Measurements from ENCODE around the gene RGS12. TPM values are rescaled to one million over a fixed set of nuclear protein-coding genes. Genes with fewer than 3 reads are reported as not detected.

Gene RGS12
- polyA plus RNA-seq, 1 donor (not counting 4 experiments of a cell fraction or from before 2014, with no cell fraction given), result 34.0 TPM

DNA sequence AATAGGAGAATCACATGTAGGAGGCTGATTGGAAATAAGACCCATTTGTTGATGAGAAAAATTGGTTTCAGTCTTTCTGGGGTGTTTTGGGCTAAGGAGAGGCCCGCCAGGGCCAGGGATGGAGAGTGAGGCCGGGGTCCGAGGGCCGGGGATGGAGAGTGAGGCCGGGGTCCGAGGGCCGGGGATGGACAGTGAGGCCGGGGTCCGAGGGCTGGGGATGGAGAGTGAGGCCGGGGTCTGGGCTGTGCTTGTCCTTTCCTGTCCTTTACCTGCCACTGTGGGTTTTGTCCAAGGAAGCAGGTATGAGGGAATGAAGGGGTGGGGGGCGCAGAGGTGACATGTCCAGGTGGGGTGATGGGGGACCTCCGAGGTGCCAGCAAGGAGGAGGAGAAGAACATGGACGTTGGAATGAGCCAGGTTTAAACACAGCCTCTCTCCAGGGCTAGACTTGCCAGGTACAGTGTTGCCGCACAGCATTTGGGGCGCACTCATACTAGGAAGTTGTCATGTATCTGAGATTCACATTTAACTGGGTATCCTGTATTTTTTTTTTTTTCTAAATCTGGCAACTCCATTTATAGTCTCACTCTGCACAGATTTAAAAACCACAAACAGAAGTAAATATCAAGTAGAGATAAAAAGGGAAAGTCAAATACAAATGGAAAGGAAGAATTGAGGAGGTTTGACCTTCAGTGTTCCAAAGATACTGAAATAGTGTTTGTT is 8.8 kb downstream of the RGS12 start:
- H3K27ac ChIP-seq (ENCODE audit: control insufficient read depth, insufficient read depth, low read length), result no peak overlapping the region
- no peak for DNase-seq (ENCODE audit: low read depth, low spot score)
- no peaks in the 10 kb centered on the region for H3K4me1 ChIP-seq (ENCODE audit: control insufficient read depth, extremely low read depth, insufficient read depth, low read length)
- FAIRE-seq, result no peak
- H3K4me3 ChIP-seq (ENCODE audit: control insufficient read depth in 2 of 3, extremely low read depth in 1 of 3, insufficient read depth in 2 of 3, low read depth in 1 of 3, low read length in 3 of 3), result no peak overlapping the region
- H3K9me1 ChIP-seq (ENCODE audit: control insufficient read depth, extremely low read depth, insufficient read depth, low read length), result no peaks in the 10 kb centered on the region
- H3K79me2 ChIP-seq (ENCODE audit: control insufficient read depth, insufficient read depth, low read length), result no peaks in the 10 kb centered on the region
- H3K9me3 ChIP-seq (ENCODE audit: control insufficient read depth, low read depth, low read length), result no peaks in the 10 kb centered on the region
- no peak overlapping the region for H3K9ac ChIP-seq (ENCODE audit: control insufficient read depth, extremely low read depth, insufficient read depth, low read length)
- H3K27me3 ChIP-seq (ENCODE audit: control insufficient read depth, extremely low read depth, insufficient read depth, low read length), result peaks cover 21% of the 10 kb centered on the region
- H3K4me2 ChIP-seq (ENCODE audit: control insufficient read depth, extremely low read depth, insufficient read depth, low read depth, low read length), result no peak overlapping the region
- H4K20me1 ChIP-seq (ENCODE audit: control insufficient read depth, extremely low read depth, insufficient read depth, low read length), result peaks cover 3% of the 10 kb centered on the region
- dilution Hi-C loops (cut with MboI; ENCODE audit: extremely low pct_ligation_motif_present, low sequenced_read_pairs), result no loop called here
- no peak for TF ChIP-seq EZH2 (IDR thresholded peaks at IDR 0.05; ENCODE audit: low read length)
- TF ChIP-seq, protein P1, sequence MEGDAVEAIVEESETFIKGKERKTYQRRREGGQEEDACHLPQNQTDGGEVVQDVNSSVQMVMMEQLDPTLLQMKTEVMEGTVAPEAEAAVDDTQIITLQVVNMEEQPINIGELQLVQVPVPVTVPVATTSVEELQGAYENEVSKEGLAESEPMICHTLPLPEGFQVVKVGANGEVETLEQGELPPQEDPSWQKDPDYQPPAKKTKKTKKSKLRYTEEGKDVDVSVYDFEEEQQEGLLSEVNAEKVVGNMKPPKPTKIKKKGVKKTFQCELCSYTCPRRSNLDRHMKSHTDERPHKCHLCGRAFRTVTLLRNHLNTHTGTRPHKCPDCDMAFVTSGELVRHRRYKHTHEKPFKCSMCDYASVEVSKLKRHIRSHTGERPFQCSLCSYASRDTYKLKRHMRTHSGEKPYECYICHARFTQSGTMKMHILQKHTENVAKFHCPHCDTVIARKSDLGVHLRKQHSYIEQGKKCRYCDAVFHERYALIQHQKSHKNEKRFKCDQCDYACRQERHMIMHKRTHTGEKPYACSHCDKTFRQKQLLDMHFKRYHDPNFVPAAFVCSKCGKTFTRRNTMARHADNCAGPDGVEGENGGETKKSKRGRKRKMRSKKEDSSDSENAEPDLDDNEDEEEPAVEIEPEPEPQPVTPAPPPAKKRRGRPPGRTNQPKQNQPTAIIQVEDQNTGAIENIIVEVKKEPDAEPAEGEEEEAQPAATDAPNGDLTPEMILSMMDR (optimal IDR thresholded peaks at IDR 0.05 in 1 of 3, IDR thresholded peaks at IDR 0.05 in 1 of 3, conservative IDR thresholded peaks at IDR 0.05 in 1 of 3; ENCODE audit: extremely low read depth in 1 of 3, insufficient read depth in 2 of 3, low read length in 3 of 3), result no peak
- H2AFZ ChIP-seq (ENCODE audit: control insufficient read depth, low read length), result no peak overlapping the region
- H3K36me3 ChIP-seq (ENCODE audit: control insufficient read depth in 2 of 2, extremely low read depth in 1 of 2, insufficient read depth in 2 of 2, low read length in 2 of 2), result no peaks in the 10 kb centered on the region

DNA sequence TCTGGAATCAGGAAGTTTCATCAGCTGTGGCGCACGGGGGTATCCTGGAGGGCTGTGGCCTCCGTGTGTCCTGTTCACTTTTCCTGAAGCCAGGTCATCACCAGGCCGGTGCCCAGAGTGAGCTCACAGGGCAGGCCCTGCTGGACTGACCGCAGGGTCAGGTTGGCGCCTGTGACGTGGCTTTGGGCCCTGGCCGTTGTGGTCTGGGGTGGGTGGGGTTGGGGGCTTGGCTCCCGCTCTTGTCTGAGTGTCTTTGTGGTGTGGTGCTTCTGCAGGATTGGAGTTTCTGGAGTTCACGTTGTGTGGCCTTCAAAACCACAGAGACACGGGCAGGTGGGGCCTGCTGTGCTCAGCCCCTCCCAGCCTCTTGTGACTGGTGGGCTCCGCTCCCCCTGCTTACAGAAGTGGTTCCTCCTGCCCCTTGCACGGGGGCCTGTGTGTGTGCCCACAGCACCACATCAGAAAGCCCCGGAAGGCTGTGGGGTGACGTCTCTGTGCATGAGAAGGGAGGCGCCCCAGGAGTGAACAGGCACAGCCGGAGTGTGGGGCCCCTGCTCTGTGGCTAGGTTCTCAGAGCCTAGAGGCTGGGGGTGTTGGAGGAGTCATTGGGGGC is 9.5 kb downstream of the RGS12 start:
- H3K4me1 ChIP-seq (ENCODE audit: control insufficient read depth, extremely low read depth, insufficient read depth, low read length), result no peaks in the 10 kb centered on the region

More for the DNA sequence above, 9.5 kb downstream of the RGS12 start:
- dilution Hi-C loops (cut with MboI; ENCODE audit: extremely low pct_ligation_motif_present, low sequenced_read_pairs), result no loop called here
- Histone ChIP-seq H4K20me1 (ENCODE audit: control insufficient read depth, extremely low read depth, insufficient read depth, low read length) (peaks cover 3% of the 10 kb centered on the region), H3K79me2 (ENCODE audit: control insufficient read depth, insufficient read depth, low read length) (no peaks in the 10 kb centered on the region), H2AFZ (ENCODE audit: control insufficient read depth, low read length) (no peak overlapping the region), H3K9me1 (ENCODE audit: control insufficient read depth, extremely low read depth, insufficient read depth, low read length) (no peaks in the 10 kb centered on the region), H3K4me2 (ENCODE audit: control insufficient read depth, extremely low read depth, insufficient read depth, low read depth, low read length) (no peak overlapping the region), H3K9me3 (ENCODE audit: control insufficient read depth, low read depth, low read length) (no peaks in the 10 kb centered on the region), H3K4me3 (ENCODE audit: control insufficient read depth in 2 of 3, extremely low read depth in 1 of 3, insufficient read depth in 2 of 3, low read depth in 1 of 3, low read length in 3 of 3) (no peak overlapping the region), H3K27ac (ENCODE audit: control insufficient read depth, insufficient read depth, low read length) (no peak overlapping the region), H3K27me3 (ENCODE audit: control insufficient read depth, extremely low read depth, insufficient read depth, low read length) (peaks cover 21% of the 10 kb centered on the region), H3K36me3 (ENCODE audit: control insufficient read depth in 2 of 2, extremely low read depth in 1 of 2, insufficient read depth in 2 of 2, low read length in 2 of 2) (no peaks in the 10 kb centered on the region), H3K9ac (ENCODE audit: control insufficient read depth, extremely low read depth, insufficient read depth, low read length) (no peak overlapping the region)
- DNase-seq (ENCODE audit: low read depth, low spot score) (no peak), FAIRE-seq (no peak)
- TF ChIP-seq EZH2 (IDR thresholded peaks at IDR 0.05; ENCODE audit: low read length), result no peak
- TF ChIP-seq, protein P1 (optimal IDR thresholded peaks at IDR 0.05 in 1 of 3, IDR thresholded peaks at IDR 0.05 in 1 of 3, conservative IDR thresholded peaks at IDR 0.05 in 1 of 3; ENCODE audit: extremely low read depth in 1 of 3, insufficient read depth in 2 of 3, low read length in 3 of 3), result no peak

Data from keratinocyte (primary cell).